DND-41 (cell line): Measurements from ENCODE around the gene CNGA3.

Experiments used
- EZH2 ChIP-seq: IDR thresholded peaks from 3 replicates; pipeline ENCODE4 v1.6.1; 2012; ENCODE audit warnings: borderline replicate concordance, low read depth, mild to moderate bottlenecking, moderate library complexity, low read length, inconsistent platforms; ENCODE audit not compliant: severe bottlenecking
- TF ChIP-seq, protein P1 (sequence below): IDR thresholded peaks from 2 replicates; pipeline ENCODE4 v1.5.1; 2012; ENCODE audit warnings: borderline replicate concordance, low read length, moderate library complexity, mild to moderate bottlenecking; ENCODE audit not compliant: poor library complexity, severe bottlenecking; ENCODE audit errors: extremely low read depth

GRCh38 chr2:98376301-98376910, 30.1 kb downstream of the CNGA3 start:
- TF ChIP-seq, protein P1, sequence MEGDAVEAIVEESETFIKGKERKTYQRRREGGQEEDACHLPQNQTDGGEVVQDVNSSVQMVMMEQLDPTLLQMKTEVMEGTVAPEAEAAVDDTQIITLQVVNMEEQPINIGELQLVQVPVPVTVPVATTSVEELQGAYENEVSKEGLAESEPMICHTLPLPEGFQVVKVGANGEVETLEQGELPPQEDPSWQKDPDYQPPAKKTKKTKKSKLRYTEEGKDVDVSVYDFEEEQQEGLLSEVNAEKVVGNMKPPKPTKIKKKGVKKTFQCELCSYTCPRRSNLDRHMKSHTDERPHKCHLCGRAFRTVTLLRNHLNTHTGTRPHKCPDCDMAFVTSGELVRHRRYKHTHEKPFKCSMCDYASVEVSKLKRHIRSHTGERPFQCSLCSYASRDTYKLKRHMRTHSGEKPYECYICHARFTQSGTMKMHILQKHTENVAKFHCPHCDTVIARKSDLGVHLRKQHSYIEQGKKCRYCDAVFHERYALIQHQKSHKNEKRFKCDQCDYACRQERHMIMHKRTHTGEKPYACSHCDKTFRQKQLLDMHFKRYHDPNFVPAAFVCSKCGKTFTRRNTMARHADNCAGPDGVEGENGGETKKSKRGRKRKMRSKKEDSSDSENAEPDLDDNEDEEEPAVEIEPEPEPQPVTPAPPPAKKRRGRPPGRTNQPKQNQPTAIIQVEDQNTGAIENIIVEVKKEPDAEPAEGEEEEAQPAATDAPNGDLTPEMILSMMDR = no peak
- no peak for TF ChIP-seq EZH2
